Fibroblast of lung (primary cell): ENCODE results near the gene IL1B. TPM values are rescaled to one million over a fixed set of nuclear protein-coding genes. Genes with fewer than 3 reads are reported as not detected.

Source experiments
- DNase-seq, 2 donors: peaks; one replicate each; pipeline versions ENCODE4 v3.0.0 to v3.0.0-alpha.2; 2010; ENCODE audit warnings: low read depth in 2 of 2
- H2AFZ ChIP-seq: 2 replicates; pipeline ENCODE4 v1.5.1; 2012; ENCODE audit warnings: low read length, control low read depth, inconsistent platforms
- H3K27ac ChIP-seq: 2 replicates; pipeline ENCODE4 v1.5.1; 2011; ENCODE audit warnings: low read length, control low read depth; ENCODE audit not compliant: insufficient read depth
- H3K27me3 ChIP-seq: 2 replicates; pipeline ENCODE4 v1.5.1; 2011; ENCODE audit warnings: mild to moderate bottlenecking, low read length; ENCODE audit not compliant: control insufficient read depth, insufficient read depth
- H3K36me3 ChIP-seq: 2 replicates; pipeline ENCODE4 v1.5.1; 2011; ENCODE audit warnings: low read length; ENCODE audit not compliant: control insufficient read depth, insufficient read depth
- H3K4me1 ChIP-seq: 2 replicates; pipeline ENCODE4 v1.5.1; 2011; ENCODE audit warnings: low read length; ENCODE audit not compliant: control insufficient read depth, insufficient read depth; ENCODE audit errors: extremely low read depth
- H3K4me2 ChIP-seq: 2 replicates; pipeline ENCODE4 v1.5.1; 2011; ENCODE audit warnings: low read length, control low read depth; ENCODE audit not compliant: insufficient read depth; ENCODE audit errors: extremely low read depth
- H3K4me3 ChIP-seq, 4 experiments: fragments of 200-600 bp in 1 of 4; sonication (generic) in 1 of 4; replicated peaks in 1 of 4; 2 replicates each; pipeline ENCODE4 v1.5.1; 2011 to 2016; ENCODE audit warnings: low read length in 4 of 4, low read depth in 3 of 4, mild to moderate bottlenecking in 3 of 4, control low read depth in 2 of 4, inconsistent platforms in 1 of 4, mixed read lengths in 1 of 4; ENCODE audit not compliant: insufficient read depth in 1 of 4; ENCODE audit errors: control extremely low read depth in 1 of 4
- H3K79me2 ChIP-seq: 2 replicates; pipeline ENCODE4 v1.5.1; 2012; ENCODE audit warnings: mild to moderate bottlenecking, low read length, inconsistent platforms; ENCODE audit not compliant: control insufficient read depth, insufficient read depth
- H3K9ac ChIP-seq: 2 replicates; pipeline ENCODE4 v1.5.1; 2011; ENCODE audit warnings: mild to moderate bottlenecking, low read length, control low read depth; ENCODE audit not compliant: insufficient read depth
- H3K9me3 ChIP-seq: 2 replicates; pipeline ENCODE4 v1.5.1; 2012; ENCODE audit warnings: low read depth, low read length; ENCODE audit not compliant: control insufficient read depth, insufficient read depth
- H4K20me1 ChIP-seq: 2 replicates; pipeline ENCODE4 v1.5.1; 2011; ENCODE audit warnings: low read length; ENCODE audit not compliant: control insufficient read depth, insufficient read depth; ENCODE audit errors: extremely low read depth
- CTCF ChIP-seq, 2 donors: IDR thresholded peaks in 1 of 2; conservative IDR thresholded peaks in 1 of 2; 1 replicate in 1 of 2; 2 replicates in 1 of 2; pipeline ENCODE4 v1.5.1; 2011 to 2012; ENCODE audit warnings: low read length in 2 of 2, control low read depth in 1 of 2, inconsistent platforms in 1 of 2, low read depth in 1 of 2, mild to moderate bottlenecking in 1 of 2
- EZH2 ChIP-seq: IDR thresholded peaks from 2 replicates; pipeline ENCODE4 v1.5.1; 2012; ENCODE audit warnings: low read length, control low read depth, mild to moderate bottlenecking; ENCODE audit errors: missing control alignments
- polyA plus RNA-seq, 2 donors: library from polyadenylated mRNA; depleted of rRNA in 1 of 2; stranded (reverse) in 1 of 2; unstranded in 1 of 2; fragments of >200 nt; gene quantifications; 2 replicates each; pipeline ENCODE4 v1.2.1, GENCODE V29; 2011 to 2012; ENCODE audit warnings: missing spikeins in 1 of 2
- total RNA-seq: library from RNA; depleted of rRNA; stranded (reverse); fragments of >200 nt; gene quantifications from 2 replicates; pipeline ENCODE4 v1.2.1, GENCODE V29; 2014

IL1B gene
- total and polyA plus RNA-seq, 2 donors (not counting 1 experiment from before 2014, with no cell fraction given): 0.23 TPM; not detected in 1

- Histone ChIP-seq H3K36me3 (no peaks in the 10 kb centered on the region), H3K27ac (no peak overlapping the region), H3K27me3 (no peaks in the 10 kb centered on the region), H3K79me2 (no peaks in the 10 kb centered on the region), H2AFZ (no peak overlapping the region), H3K4me2 (no peak overlapping the region), H3K9ac (no peak overlapping the region), H3K4me3 (no peak overlapping the region), H3K9me3 (no peaks in the 10 kb centered on the region), H4K20me1 (no peaks in the 10 kb centered on the region), H3K4me1 (no peaks in the 10 kb centered on the region)
- no peak for DNase-seq
- TF ChIP-seq CTCF (conservative IDR thresholded peaks at IDR 0.05 in 1 of 2, IDR thresholded peaks at IDR 0.05 in 1 of 2; ENCODE audit: low read depth in 1 of 2, low read length in 2 of 2) (no peak), EZH2 (no peak)
Observed at GRCh38 chr2:112787729-112788393, 48.7 kb downstream of the IL1B start.

- no peak for TF ChIP-seq EZH2
- no peaks in the 10 kb centered on the region for H3K36me3 ChIP-seq
- no peaks in the 10 kb centered on the region for H3K4me1 ChIP-seq
- H3K79me2 ChIP-seq: no peaks in the 10 kb centered on the region
- H4K20me1 ChIP-seq: no peaks in the 10 kb centered on the region
- H3K27ac ChIP-seq: no peak overlapping the region
- no peak overlapping the region for H3K4me3 ChIP-seq
- no peak overlapping the region for H2AFZ ChIP-seq
- no peak overlapping the region for H3K4me2 ChIP-seq
- H3K9ac ChIP-seq: no peak overlapping the region
- no peaks in the 10 kb centered on the region for H3K27me3 ChIP-seq
- no peaks in the 10 kb centered on the region for H3K9me3 ChIP-seq
- no peak for DNase-seq
Observed at GRCh38 chr2:112787294-112787693, 49.3 kb downstream of the IL1B start.

GRCh38 chr2:112784199-112785189 lies 52.1 kb downstream of the IL1B start, which contains the start of gene IL1A:
TSS of gene IL1A (minus strand) at chr2:112784493. CDS start at chr2:112783770, 723 bp downstream.
- no peaks in the 10 kb centered on the region for H3K27me3 ChIP-seq
- H3K9ac ChIP-seq: no peak within 1 kb of the TSS
- no peak within 1 kb of the TSS for H2AFZ ChIP-seq
- H3K4me3 ChIP-seq: peak within 1 kb of the TSS in 2 of 4 experiments; percentile 0 to 19
- H3K4me2 ChIP-seq: peak within 1 kb of the TSS; percentile 42
- H3K4me1 ChIP-seq: no peaks in the 10 kb centered on the region
- no peak within 1 kb of the TSS for H3K27ac ChIP-seq
- no peaks in the 10 kb centered on the region for H3K9me3 ChIP-seq
- H3K79me2 ChIP-seq: no peaks in the 10 kb centered on the region
- TF ChIP-seq EZH2: no peak
- peak; percentile 36 to 82 for DNase-seq
- no peaks in the 10 kb centered on the region for H3K36me3 ChIP-seq
- H4K20me1 ChIP-seq: no peaks in the 10 kb centered on the region
